PC-3 (cell line): ENCODE results near the gene PCDHGC4. TPM values are rescaled to one million over a fixed set of nuclear protein-coding genes. Genes with fewer than 3 reads are reported as not detected.
A peak's percentile ranks its signal among the peaks of the same experiment; 100 is the strongest.

Experiments
- ATAC-seq: fragments of 200-7000 bp; cut with Tn5 transposase; 2 replicates; pipeline ENCODE4 v1.9.1; 2020; ENCODE audit warnings: mild to moderate bottlenecking, moderate library complexity
- BruUV-seq: library from RNA; stranded (reverse); fragments of 400-500 nt; replicated peaks from 2 replicates; lab custom pipeline; 2021; lab: Mats Ljungman, UMichigan
- CTCF ChIA-PET: fragments of 300-600 bp; sonication (Branson Sonifier 250); formaldehyde crosslinking; loops from one replicate; lab custom pipeline; 2022; ENCODE audit warnings: antibody characterized with exemption; lab: Charles Lee
- POLR2A ChIA-PET: fragments of 300-600 bp; sonication (Branson Sonifier 250); formaldehyde crosslinking; loops from one replicate; lab custom pipeline; 2022; ENCODE audit warnings: antibody characterized with exemption; ENCODE audit not compliant: unreplicated experiment; lab: Charles Lee
- DNase-seq: peaks from one replicate; pipeline ENCODE4 v3.0.0-alpha.2; 2015
- H2AFZ ChIP-seq: fragments of 300-600 bp; sonication (generic); 2 replicates; pipeline ENCODE4 v1.6.0; 2016; ENCODE audit warnings: antibody characterized with exemption, low read length
- H3F3A ChIP-seq: fragments of 300-600 bp; sonication (generic); one replicate; pipeline ENCODE4 v1.6.0; 2017; ENCODE audit warnings: antibody characterized with exemption, low read length, control low read depth, mild to moderate bottlenecking; ENCODE audit not compliant: unreplicated experiment
- H3K27ac ChIP-seq: fragments of 300-600 bp; sonication (generic); 2 replicates; pipeline ENCODE4 v1.5.1; 2016; ENCODE audit warnings: mild to moderate bottlenecking, low read length
- H3K27me3 ChIP-seq: fragments of 300-600 bp; sonication (generic); 2 replicates; pipeline ENCODE4 v1.6.1; 2016; ENCODE audit warnings: low read length, mixed read lengths
- H3K36me3 ChIP-seq: fragments of 300-600 bp; sonication (generic); 2 replicates; pipeline ENCODE4 v1.6.1; 2016; ENCODE audit warnings: low read depth, mixed run types, low read length, mixed read lengths
- H3K4me1 ChIP-seq: fragments of 300-600 bp; sonication (generic); 2 replicates; pipeline ENCODE4 v1.5.1; 2016; ENCODE audit warnings: low read length; ENCODE audit not compliant: insufficient read depth
- H3K4me2 ChIP-seq: fragments of 300-600 bp; sonication (generic); 2 replicates; pipeline ENCODE4 v1.6.0; 2016; ENCODE audit warnings: low read length
- H3K4me3 ChIP-seq: fragments of 300-600 bp; sonication (generic); 2 replicates; pipeline ENCODE4 v1.5.1; 2016; ENCODE audit warnings: mild to moderate bottlenecking, low read length, mixed read lengths
- H3K79me2 ChIP-seq: fragments of 300-600 bp; sonication (generic); 2 replicates; pipeline ENCODE4 v1.6.1; 2017; ENCODE audit warnings: low read length, mixed read lengths
- H3K9ac ChIP-seq: fragments of 300-600 bp; sonication (generic); 2 replicates; pipeline ENCODE4 v1.6.0; 2016; ENCODE audit warnings: mild to moderate bottlenecking, low read length
- H3K9me2 ChIP-seq: fragments of 300-600 bp; sonication (generic); replicated peaks from 2 replicates; pipeline ENCODE4 v1.6.1; 2016; ENCODE audit warnings: mixed run types, low read length, mixed read lengths
- H3K9me3 ChIP-seq: fragments of 300-600 bp; sonication (generic); 2 replicates; pipeline ENCODE4 v1.6.1; 2016; ENCODE audit warnings: low read length, mixed read lengths
- H4K20me1 ChIP-seq: fragments of 300-600 bp; sonication (generic); 2 replicates; pipeline ENCODE4 v1.6.1; 2016; ENCODE audit warnings: low read length, mixed read lengths
- EZH2 ChIP-seq: fragments of 300-600 bp; sonication (generic); IDR thresholded peaks from one replicate; pipeline ENCODE4 v1.6.1; 2017; ENCODE audit warnings: antibody characterized with exemption, mild to moderate bottlenecking, low read length; ENCODE audit not compliant: unreplicated experiment
- EZH2phosphoT487 ChIP-seq: fragments of 300-600 bp; sonication (generic); IDR thresholded peaks from 2 replicates; pipeline ENCODE4 v1.6.1; 2018; ENCODE audit warnings: mild to moderate bottlenecking, antibody characterized with exemption, low read length, borderline replicate concordance
- intact Hi-C: fragments of 100-400 bp; cut with micrococcal nuclease; formaldehyde crosslinking; loops from 2 replicates; pipeline ENCODE4 v1.9.0; 2023
- total RNA-seq: library from RNA; depleted of rRNA; stranded (reverse); fragments of >200 nt; gene quantifications from 2 replicates; pipeline ENCODE4 v1.2.3, GENCODE V29; 2014
- TF ChIP-seq, protein P1 (sequence below): fragments of 300-600 bp; sonication (generic); conservative IDR thresholded peaks from 2 replicates; pipeline ENCODE4 v1.5.1; 2017; ENCODE audit warnings: antibody characterized with exemption, low read depth, mild to moderate bottlenecking, low read length

PCDHGC4 gene
- total RNA-seq, 1 experiment from 2014 or later = 0.58 TPM

DNA sequence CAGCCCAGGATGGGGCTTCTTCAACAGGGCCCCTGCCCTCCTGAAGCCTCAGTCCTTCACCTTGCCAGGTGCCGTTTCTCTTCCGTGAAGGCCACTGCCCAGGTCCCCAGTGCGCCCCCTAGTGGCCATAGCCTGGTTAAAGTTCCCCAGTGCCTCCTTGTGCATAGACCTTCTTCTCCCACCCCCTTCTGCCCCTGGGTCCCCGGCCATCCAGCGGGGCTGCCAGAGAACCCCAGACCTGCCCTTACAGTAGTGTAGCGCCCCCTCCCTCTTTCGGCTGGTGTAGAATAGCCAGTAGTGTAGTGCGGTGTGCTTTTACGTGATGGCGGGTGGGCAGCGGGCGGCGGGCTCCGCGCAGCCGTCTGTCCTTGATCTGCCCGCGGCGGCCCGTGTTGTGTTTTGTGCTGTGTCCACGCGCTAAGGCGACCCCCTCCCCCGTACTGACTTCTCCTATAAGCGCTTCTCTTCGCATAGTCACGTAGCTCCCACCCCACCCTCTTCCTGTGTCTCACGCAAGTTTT is 27.6 kb downstream of the PCDHGC4 start:
- H3K4me1 ChIP-seq = peaks cover 13% of the 10 kb centered on the region; the same call in 1 of the 2 replicates

DNA sequence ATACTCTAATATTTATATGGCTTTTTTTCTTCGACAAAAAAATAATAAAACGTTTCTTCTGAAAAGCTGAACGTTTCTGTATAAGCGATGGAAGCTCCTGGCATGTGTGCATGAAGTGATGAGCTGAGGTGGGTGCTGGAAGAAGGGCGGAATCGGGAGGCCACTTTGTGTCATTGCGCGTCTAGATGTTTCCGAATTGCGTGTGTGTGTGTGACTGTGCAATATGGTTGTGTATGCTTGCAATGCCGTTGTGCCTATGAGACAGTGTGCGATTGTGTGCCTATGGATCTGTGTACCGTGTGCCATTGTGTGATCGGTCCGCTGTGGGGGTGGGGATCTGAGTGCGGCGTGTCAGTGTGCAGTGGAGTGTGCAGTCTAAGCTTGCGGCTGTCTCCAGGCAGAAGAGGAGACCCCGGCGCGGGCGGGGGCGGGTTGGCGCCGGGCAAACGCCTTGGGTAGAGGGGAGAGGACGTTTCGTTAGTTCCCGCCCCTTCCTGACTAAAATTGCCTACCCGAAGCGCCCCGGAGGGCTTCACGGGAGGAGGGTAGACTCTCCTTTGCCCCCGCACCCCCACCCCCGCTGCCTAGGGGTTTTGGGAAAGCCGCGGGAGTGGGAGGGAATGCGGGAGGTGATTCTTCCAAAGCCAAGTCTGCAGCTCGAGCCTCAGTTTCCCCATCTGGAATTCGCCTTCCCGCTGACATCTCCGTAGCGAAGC is 28.2 kb downstream of the PCDHGC4 start:
- Histone ChIP-seq H3F3A (no peaks in the 10 kb centered on the region), H3K4me3 (no peak overlapping the region), H3K36me3 (peaks cover 14% of the 10 kb centered on the region), H3K79me2 (no peaks in the 10 kb centered on the region), H2AFZ (no peak overlapping the region), H3K9me3 (no peaks in the 10 kb centered on the region), H3K9me2 (no peaks in the 10 kb centered on the region), H3K4me1 (peaks cover 13% of the 10 kb centered on the region; the same call in 1 of the 2 replicates), H4K20me1 (no peaks in the 10 kb centered on the region), H3K27me3 (no peaks in the 10 kb centered on the region), H3K9ac (no peak overlapping the region), H3K27ac (no peak overlapping the region), H3K4me2 (no peak overlapping the region)
- POLR2A ChIA-PET = no interaction called here
- intact Hi-C loops = no loop called here
- TF ChIP-seq EZH2 (no peak), EZH2phosphoT487 (no peak)
- TF ChIP-seq, protein P1, sequence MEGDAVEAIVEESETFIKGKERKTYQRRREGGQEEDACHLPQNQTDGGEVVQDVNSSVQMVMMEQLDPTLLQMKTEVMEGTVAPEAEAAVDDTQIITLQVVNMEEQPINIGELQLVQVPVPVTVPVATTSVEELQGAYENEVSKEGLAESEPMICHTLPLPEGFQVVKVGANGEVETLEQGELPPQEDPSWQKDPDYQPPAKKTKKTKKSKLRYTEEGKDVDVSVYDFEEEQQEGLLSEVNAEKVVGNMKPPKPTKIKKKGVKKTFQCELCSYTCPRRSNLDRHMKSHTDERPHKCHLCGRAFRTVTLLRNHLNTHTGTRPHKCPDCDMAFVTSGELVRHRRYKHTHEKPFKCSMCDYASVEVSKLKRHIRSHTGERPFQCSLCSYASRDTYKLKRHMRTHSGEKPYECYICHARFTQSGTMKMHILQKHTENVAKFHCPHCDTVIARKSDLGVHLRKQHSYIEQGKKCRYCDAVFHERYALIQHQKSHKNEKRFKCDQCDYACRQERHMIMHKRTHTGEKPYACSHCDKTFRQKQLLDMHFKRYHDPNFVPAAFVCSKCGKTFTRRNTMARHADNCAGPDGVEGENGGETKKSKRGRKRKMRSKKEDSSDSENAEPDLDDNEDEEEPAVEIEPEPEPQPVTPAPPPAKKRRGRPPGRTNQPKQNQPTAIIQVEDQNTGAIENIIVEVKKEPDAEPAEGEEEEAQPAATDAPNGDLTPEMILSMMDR = no peak
- DNase-seq (no peak), ATAC-seq (no peak)
- no TSS peak for BruUV-seq
- CTCF ChIA-PET = no interaction called here

More for the DNA sequence above, 27.6 kb downstream of the PCDHGC4 start:
- Histone ChIP-seq H4K20me1 (no peaks in the 10 kb centered on the region), H3K9me3 (no peaks in the 10 kb centered on the region), H3K79me2 (no peaks in the 10 kb centered on the region), H3K4me3 (no peak overlapping the region), H3F3A (no peaks in the 10 kb centered on the region), H3K9me2 (no peaks in the 10 kb centered on the region), H3K4me2 (no peak overlapping the region), H2AFZ (no peak overlapping the region), H3K27me3 (no peaks in the 10 kb centered on the region), H3K27ac (no peak overlapping the region), H3K9ac (no peak overlapping the region), H3K36me3 (peaks cover 8% of the 10 kb centered on the region)
- peak; percentile 55 for DNase-seq
- POLR2A ChIA-PET = no interaction called here
- TF ChIP-seq EZH2phosphoT487 = no peak
- TF ChIP-seq, protein P1 = peak; percentile 72
- no peak for TF ChIP-seq EZH2
- intact Hi-C loops = no loop called here
- no TSS peak for BruUV-seq
- ATAC-seq = 0 out of 2 replicates have a peak, but pooled peaks have one; percentile 9
- CTCF ChIA-PET = no interaction called here

DNA sequence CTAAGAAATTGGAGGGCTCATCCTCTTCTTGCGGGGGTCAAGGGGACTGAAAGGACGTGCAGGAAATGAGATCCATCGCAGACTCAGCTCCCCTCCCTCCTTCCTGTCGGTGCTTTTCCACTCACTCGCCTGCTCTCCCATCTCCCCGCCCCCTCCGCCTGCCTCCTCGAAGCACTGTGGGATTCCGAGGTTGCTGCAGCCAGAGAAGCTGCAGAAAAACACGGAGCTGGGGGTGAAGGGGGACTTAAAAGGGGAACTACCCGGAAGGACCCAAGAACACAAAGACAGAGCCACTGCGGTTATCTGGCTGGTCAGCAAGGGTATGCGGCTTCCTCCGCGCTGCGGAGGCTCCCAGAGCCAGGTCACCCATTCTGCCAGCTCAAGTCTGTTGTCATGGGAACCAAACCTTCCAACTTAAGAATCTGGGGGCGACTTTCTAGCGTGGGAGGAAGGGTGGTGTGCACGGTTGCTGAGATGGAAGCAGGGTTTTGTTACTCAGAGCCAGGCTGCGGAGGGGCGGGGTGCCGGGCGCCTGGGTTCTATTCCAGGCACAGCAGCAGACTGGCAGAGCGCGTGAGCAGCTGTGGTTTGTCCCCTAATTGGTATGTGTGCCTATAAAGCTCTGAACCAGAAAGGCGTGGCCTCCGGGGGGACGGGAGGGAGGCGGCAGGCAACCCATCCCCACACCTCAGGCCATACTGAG is 28.9 kb downstream of the PCDHGC4 start:
- Histone ChIP-seq H3K4me2 (no peak overlapping the region), H3F3A (no peaks in the 10 kb centered on the region), H3K36me3 (peaks cover 16% of the 10 kb centered on the region), H2AFZ (no peak overlapping the region), H3K9me2 (no peaks in the 10 kb centered on the region), H3K27me3 (no peaks in the 10 kb centered on the region), H3K9ac (no peak overlapping the region), H3K27ac (no peak overlapping the region), H3K4me3 (no peak overlapping the region), H4K20me1 (no peaks in the 10 kb centered on the region), H3K9me3 (no peaks in the 10 kb centered on the region), H3K4me1 (peaks cover 8% of the 10 kb centered on the region; the same call in 1 of the 2 replicates), H3K79me2 (no peaks in the 10 kb centered on the region)
- ChIA-PET CTCF (no interaction called here), POLR2A (no interaction called here)
- DNase-seq (no peak), ATAC-seq (no peak)
- TF ChIP-seq, protein P1 = no peak
- TF ChIP-seq EZH2phosphoT487 (no peak), EZH2 (no peak)
- no TSS peak for BruUV-seq
- intact Hi-C loops = no loop called here
